ENCODE data around the gene KANSL1.
"Not testable (repeated sequence)": the region's sequence is repeated elsewhere in the genome, so short reads cannot be mapped to it uniquely, and the experiment has no call there.

Gene KANSL1

GRCh38 chr17:46192439-46193150 lies 634 bp downstream of the KANSL1 start:
- DNase-seq = peak; percentile 64 to 88 (median 78)

- DNase-seq = no peak
Observed at GRCh38 chr17:46192189-46192438, 1.1 kb downstream of the KANSL1 start.

GRCh38 chr17:46191322-46192188 lies 1.7 kb downstream of the KANSL1 start:
- peak; percentile 53 to 70 (median 67) for DNase-seq

GRCh38 chr17:46190763-46191162 lies 2.5 kb downstream of the KANSL1 start:
- no peak for DNase-seq

- DNase-seq = peak; percentile 44 to 45 (median 44)
Observed at GRCh38 chr17:46186827-46187235, 6.4 kb downstream of the KANSL1 start.

GRCh38 chr17:46184696-46185095 lies 8.5 kb downstream of the KANSL1 start:
- DNase-seq = no peak

- not testable (repeated sequence) for DNase-seq
Observed at GRCh38 chr17:46183383-46183782, 9.8 kb downstream of the KANSL1 start.

- DNase-seq = no peak
Observed at GRCh38 chr17:46182961-46183360, 10.3 kb downstream of the KANSL1 start.

GRCh38 chr17:46181940-46182339 lies 11.3 kb downstream of the KANSL1 start:
- DNase-seq = no peak

GRCh38 chr17:46181316-46181715 lies 11.9 kb downstream of the KANSL1 start:
- not testable (repeated sequence) for DNase-seq

GRCh38 chr17:46180892-46181274 lies 12.3 kb downstream of the KANSL1 start:
- no peak for DNase-seq

GRCh38 chr17:46180185-46180891 lies 12.9 kb downstream of the KANSL1 start:
- not testable (repeated sequence) for DNase-seq

- peak; percentile 75 to 85 (median 84) for DNase-seq
Observed at GRCh38 chr17:46179375-46179999, 13.7 kb downstream of the KANSL1 start.

- DNase-seq = peak; percentile 68 to 84 (median 79)
Observed at GRCh38 chr17:46178550-46179214, 14.5 kb downstream of the KANSL1 start.

GRCh38 chr17:46176975-46177374 lies 16.3 kb downstream of the KANSL1 start:
- no peak for DNase-seq

- DNase-seq = peak in 2 of 3 donors; percentile 34 to 37
Observed at GRCh38 chr17:46175891-46176290, 17.3 kb downstream of the KANSL1 start.

GRCh38 chr17:46173153-46173552 lies 20.1 kb downstream of the KANSL1 start:
- DNase-seq = no peak

GRCh38 chr17:46171939-46172338 lies 21.3 kb downstream of the KANSL1 start:
- DNase-seq = no peak

GRCh38 chr17:46170639-46171429 lies 22.4 kb downstream of the KANSL1 start:
- no peak for DNase-seq

GRCh38 chr17:46169913-46170638 lies 23.2 kb downstream of the KANSL1 start:
- DNase-seq = no peak

All from suppressor macrophage treated with lipopolysaccharide for 1 hour (primary cell).